NT2/D1 (cell line): ENCODE results near the gene TESPA1.

Experiments
- DNase-seq: peaks from one replicate; pipeline ENCODE4 v3.0.0-alpha.2; 2011; ENCODE audit warnings: low read depth, low spot score
- H3K27me3 ChIP-seq: 2 replicates; pipeline ENCODE4 v1.6.0; 2011; ENCODE audit warnings: mild to moderate bottlenecking; ENCODE audit not compliant: insufficient read length, insufficient read depth
- H3K36me3 ChIP-seq: 2 replicates; pipeline ENCODE4 v1.6.1; 2011; ENCODE audit warnings: mild to moderate bottlenecking, low read length, mixed read lengths; ENCODE audit not compliant: insufficient read depth, insufficient read length
- H3K4me1 ChIP-seq: 2 replicates; pipeline ENCODE4 v1.5.1; 2011; ENCODE audit not compliant: insufficient read depth, insufficient read length
- H3K4me3 ChIP-seq: 2 replicates; pipeline ENCODE4 v1.5.1; 2011; ENCODE audit warnings: low read depth; ENCODE audit not compliant: insufficient read length
- H3K9ac ChIP-seq: 2 replicates; pipeline ENCODE4 v1.6.0; 2011; ENCODE audit warnings: low read depth; ENCODE audit not compliant: insufficient read length
- H3K9me3 ChIP-seq: 2 replicates; pipeline ENCODE4 v1.5.1; 2011; ENCODE audit warnings: mild to moderate bottlenecking, low read length; ENCODE audit not compliant: insufficient read depth
- SUZ12 ChIP-seq: IDR thresholded peaks from 2 replicates; pipeline ENCODE4 v1.6.1; 2011; ENCODE audit not compliant: insufficient read length, insufficient read depth; ENCODE audit errors: extremely low read depth
- YY1 ChIP-seq: IDR thresholded peaks from 2 replicates; pipeline ENCODE4 v1.6.1; 2011; ENCODE audit not compliant: insufficient read length, insufficient read depth
- ZNF274 ChIP-seq: IDR thresholded peaks from 2 replicates; pipeline ENCODE4 v1.6.1; 2011; ENCODE audit warnings: mild to moderate bottlenecking, low read depth, low read length

The TESPA1 gene

DNA sequence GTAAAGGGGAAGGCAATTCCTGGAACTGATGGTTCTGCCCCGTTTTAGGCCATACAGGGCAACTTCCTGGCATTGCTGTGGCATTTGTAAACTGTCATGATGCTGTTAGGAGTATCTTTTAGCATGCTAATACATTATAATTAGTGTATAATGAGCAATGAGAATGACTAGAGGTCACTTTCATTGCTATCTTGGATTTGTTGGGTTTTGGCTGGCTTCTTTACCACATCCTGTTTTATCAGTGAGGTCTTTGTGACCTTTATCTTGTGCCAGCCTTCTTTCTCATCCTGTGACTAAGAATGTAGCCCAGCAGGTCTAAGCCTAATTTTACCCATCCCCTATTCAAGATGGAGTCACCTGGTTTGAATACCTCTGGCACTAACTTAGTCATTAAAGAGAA is 51.2 kb downstream of the TESPA1 start:
- Histone ChIP-seq H3K36me3 (no peaks in the 10 kb centered on the region), H3K9ac (no peak overlapping the region), H3K4me3 (no peak overlapping the region), H3K9me3 (peaks cover 36% of the 10 kb centered on the region), H3K27me3 (no peaks in the 10 kb centered on the region), H3K4me1 (no peaks in the 10 kb centered on the region)
- DNase-seq: no peak
- TF ChIP-seq YY1: no peak
- no peak for TF ChIP-seq ZNF274
- no peak for TF ChIP-seq SUZ12

DNA sequence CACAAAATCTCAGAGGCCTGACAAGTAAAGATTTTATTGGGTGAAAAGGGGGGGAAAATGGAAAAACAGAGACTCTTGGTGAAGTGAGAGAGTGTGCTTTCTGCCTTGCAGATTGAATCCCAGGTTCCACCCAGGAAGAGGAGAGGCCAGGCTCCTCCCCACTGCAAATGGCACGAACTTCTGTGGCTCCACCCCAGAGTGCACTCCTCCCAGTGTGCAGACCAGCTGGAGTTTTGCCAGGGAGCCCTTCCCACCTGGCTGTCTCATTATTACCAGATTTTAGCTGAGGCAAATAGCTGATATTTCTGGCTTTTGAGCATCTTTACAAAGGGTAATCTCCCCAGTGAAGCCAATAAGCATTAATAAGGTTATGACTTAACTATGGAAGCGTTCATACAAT is 51.9 kb downstream of the TESPA1 start:
- H3K27me3 ChIP-seq: no peaks in the 10 kb centered on the region
- no peak overlapping the region for H3K9ac ChIP-seq
- H3K4me1 ChIP-seq: no peaks in the 10 kb centered on the region
- H3K36me3 ChIP-seq: no peaks in the 10 kb centered on the region
- no peak for DNase-seq
- peaks cover 43% of the 10 kb centered on the region for H3K9me3 ChIP-seq
- no peak for TF ChIP-seq SUZ12
- TF ChIP-seq YY1: no peak
- TF ChIP-seq ZNF274: no peak
- H3K4me3 ChIP-seq: no peak overlapping the region

GRCh38 chr12:54932038-54932437 is 52.5 kb downstream of the TESPA1 start:
- H3K36me3 ChIP-seq: no peaks in the 10 kb centered on the region
- TF ChIP-seq YY1: no peak
- no peak for TF ChIP-seq ZNF274
- no peak for TF ChIP-seq SUZ12
- H3K9me3 ChIP-seq: peaks cover 49% of the 10 kb centered on the region
- no peak for DNase-seq
- no peak overlapping the region for H3K4me3 ChIP-seq
- H3K27me3 ChIP-seq: no peaks in the 10 kb centered on the region
- H3K4me1 ChIP-seq: no peaks in the 10 kb centered on the region
- H3K9ac ChIP-seq: no peak overlapping the region

DNA sequence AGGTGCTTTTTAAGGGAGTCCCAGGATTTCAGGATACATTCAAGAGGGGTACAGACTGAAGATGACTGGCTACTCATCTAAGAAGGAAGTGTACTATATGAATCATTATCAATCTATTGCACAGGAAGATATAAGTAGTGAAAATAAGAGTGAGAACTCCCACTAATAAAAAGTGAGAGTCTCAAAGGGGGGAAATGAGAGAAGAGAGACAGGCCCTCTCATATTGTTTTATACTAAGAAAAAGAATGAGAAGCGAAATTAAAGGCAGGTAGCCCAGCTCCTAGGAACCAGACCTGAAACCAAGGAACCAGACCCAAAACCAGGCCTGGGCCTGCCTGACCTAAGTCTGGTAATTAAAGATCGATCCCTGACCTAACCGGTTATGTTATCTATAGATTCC is 54.6 kb downstream of the TESPA1 start:
- H3K4me1 ChIP-seq: no peaks in the 10 kb centered on the region
- H3K27me3 ChIP-seq: no peaks in the 10 kb centered on the region
- TF ChIP-seq SUZ12: no peak
- H3K9ac ChIP-seq: no peak overlapping the region
- no peaks in the 10 kb centered on the region for H3K36me3 ChIP-seq
- H3K9me3 ChIP-seq: peaks cover 69% of the 10 kb centered on the region
- DNase-seq: no peak
- no peak overlapping the region for H3K4me3 ChIP-seq

- Histone ChIP-seq H3K9me3 (peaks cover 70% of the 10 kb centered on the region), H3K36me3 (no peaks in the 10 kb centered on the region), H3K4me3 (no peak overlapping the region), H3K27me3 (no peaks in the 10 kb centered on the region), H3K4me1 (no peaks in the 10 kb centered on the region), H3K9ac (no peak overlapping the region)
- TF ChIP-seq SUZ12 (no peak), YY1 (no peak), ZNF274 (no peak)
- DNase-seq: peak; percentile 25
Measured at GRCh38 chr12:54926246-54926645, 58.3 kb downstream of the TESPA1 start.

- no peaks in the 10 kb centered on the region for H3K4me1 ChIP-seq
- H3K4me3 ChIP-seq: no peak overlapping the region
- no peak overlapping the region for H3K9ac ChIP-seq
- no peaks in the 10 kb centered on the region for H3K27me3 ChIP-seq
- TF ChIP-seq SUZ12 (no peak), YY1 (no peak), ZNF274 (no peak)
- DNase-seq: no peak
- no peaks in the 10 kb centered on the region for H3K36me3 ChIP-seq
- H3K9me3 ChIP-seq: peaks cover 63% of the 10 kb centered on the region
Measured at GRCh38 chr12:54924972-54925707, 59.4 kb downstream of the TESPA1 start.

GRCh38 chr12:54917001-54917488 is 67.5 kb downstream of the TESPA1 start:
- no peaks in the 10 kb centered on the region for H3K36me3 ChIP-seq
- no peaks in the 10 kb centered on the region for H3K27me3 ChIP-seq
- H3K9me3 ChIP-seq: no peaks in the 10 kb centered on the region; the same call in 1 of the 2 replicates
- no peak for DNase-seq
- H3K4me1 ChIP-seq: no peaks in the 10 kb centered on the region
- no peak overlapping the region for H3K4me3 ChIP-seq
- no peak for TF ChIP-seq ZNF274
- no peak for TF ChIP-seq SUZ12
- no peak for TF ChIP-seq YY1
- H3K9ac ChIP-seq: no peak overlapping the region
